Pancreas (tissue), 10 donors: ENCODE measurements around the gene DLG2. TPM values are rescaled to one million over a fixed set of nuclear protein-coding genes. Genes with fewer than 3 reads are reported as not detected.

ENCODE experiments used
- ATAC-seq, 4 donors: fragments of 200-7000 bp; cut with Tn5 transposase; one replicate each; pipeline versions ENCODE4 v1.8.0 to v1.9.1; 2020; ENCODE audit warnings: mild to moderate bottlenecking in 4 of 4, moderate library complexity in 4 of 4
- DNase-seq, 6 donors: peaks; one replicate each; pipeline ENCODE4 v3.0.0-alpha.2; 2020
- FAIRE-seq: peaks from 2 replicates; lab custom pipeline; 2012; peaks lifted over from hg19 to GRCh38; lab: Jason Lieb, UNC
- H3K27ac ChIP-seq, 4 donors: fragments of 200-600 bp; sonication (generic); 1 replicate in 3 of 4; 2 replicates in 1 of 4; pipeline versions ENCODE4 v1.5.0 to v1.8.0; 2020
- H3K27me3 ChIP-seq, 4 donors: fragments of 200-600 bp; one replicate each; pipeline ENCODE4 v1.8.0; 2021
- H3K36me3 ChIP-seq, 3 donors: fragments of 200-600 bp; sonication (generic) in 1 of 3; one replicate each; pipeline versions ENCODE4 v1.5.0 to v1.8.0; 2020 to 2021
- H3K4me1 ChIP-seq, 3 donors: fragments of 200-600 bp; one replicate each; pipeline ENCODE4 v1.8.0; 2021
- H3K4me3 ChIP-seq, 4 donors: fragments of 200-600 bp; sonication (generic) in 2 of 4; one replicate each; pipeline versions ENCODE4 v1.5.0 to v1.8.0; 2020 to 2021
- H3K9me3 ChIP-seq, 4 donors: fragments of 200-600 bp; one replicate each; pipeline ENCODE4 v1.8.0; 2021
- WGBS, 2 donors: extraction: QIAGEN DNeasy Blood & Tissue Kit; methylation state at CpG; one replicate each; pipeline ENCODE4 v1.1.7; 2013; 5-methylcytosine and 5-hydroxymethylcytosine counted together
- intact Hi-C, 3 donors: fragments of 100-400 bp; cut with DNase I; formaldehyde crosslinking; loops; one replicate each; pipeline versions ENCODE4 v1.11.1 to v1.14.2; 2022
- polyA plus RNA-seq, 2 donors: library from polyadenylated mRNA; stranded (reverse); fragments of 200-250 nt; gene quantifications; one replicate each; pipeline ENCODE4 v1.2.3, GENCODE V29; 2013
- total RNA-seq, 6 donors: library from RNA; stranded (reverse); fragmentation: NEBNext Ultra II Directional in 4 of 6; extraction: Animal tissue kit (Norgen Biotek cat#: 25700) in 4 of 6; gene quantifications; one replicate each; pipeline versions ENCODE4 v1.2.1 to v1.2.4, GENCODE V29; 2021 to 2023
- TF ChIP-seq, protein P1 (sequence below), 4 donors: fragments of 200-600 bp; sonication (generic) in 3 of 4; IDR thresholded peaks; one replicate each; pipeline versions ENCODE4 v1.5.0 to v1.8.0; 2021; ENCODE audit warnings: antibody characterized with exemption in 4 of 4
- donor health status: healthy with polysubstance abuse.
- donor health status: DM: no; HTN: no; CAD: no; lungs with moderate emphysema.
- donor health status: DM: no; HTN: no; CAD: no.
- donor health status: control.
- donor health status: control.
- donor health status: Bipolar disorder and iron deficiency.
- donor health status: DM: yes; HTN: yes; CAD: no.
- donor health status: DM: no; HTN: no; CAD: no.
- donor health status: DM: no; HTN: no; CAD: no.
- donor health status: DM: yes; HTN: yes; CAD: no.

Gene DLG2
- total and polyA plus RNA-seq, 8 donors, result 1.2 to 5.4 (median 3.6) TPM

DNA sequence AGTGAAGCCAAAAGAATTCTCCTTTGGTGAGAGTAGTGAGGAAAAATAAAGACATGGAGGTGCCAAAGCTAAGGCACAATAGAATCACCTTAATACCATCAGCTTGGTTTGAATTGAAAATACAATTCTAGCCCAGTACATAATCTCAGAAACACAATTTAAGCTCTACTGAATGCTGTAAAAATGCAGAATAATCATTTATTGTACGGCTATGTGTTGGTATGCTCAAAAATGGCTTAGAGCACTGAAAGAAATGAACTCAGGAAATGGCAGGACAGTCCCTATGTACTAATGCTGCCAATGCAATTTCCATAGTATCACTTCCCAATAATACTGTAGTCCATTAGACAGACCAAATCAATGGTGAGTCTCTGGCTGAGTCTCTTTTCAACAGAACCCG lies 798.5 kb downstream of the DLG2 start:
- TF ChIP-seq, protein P1, sequence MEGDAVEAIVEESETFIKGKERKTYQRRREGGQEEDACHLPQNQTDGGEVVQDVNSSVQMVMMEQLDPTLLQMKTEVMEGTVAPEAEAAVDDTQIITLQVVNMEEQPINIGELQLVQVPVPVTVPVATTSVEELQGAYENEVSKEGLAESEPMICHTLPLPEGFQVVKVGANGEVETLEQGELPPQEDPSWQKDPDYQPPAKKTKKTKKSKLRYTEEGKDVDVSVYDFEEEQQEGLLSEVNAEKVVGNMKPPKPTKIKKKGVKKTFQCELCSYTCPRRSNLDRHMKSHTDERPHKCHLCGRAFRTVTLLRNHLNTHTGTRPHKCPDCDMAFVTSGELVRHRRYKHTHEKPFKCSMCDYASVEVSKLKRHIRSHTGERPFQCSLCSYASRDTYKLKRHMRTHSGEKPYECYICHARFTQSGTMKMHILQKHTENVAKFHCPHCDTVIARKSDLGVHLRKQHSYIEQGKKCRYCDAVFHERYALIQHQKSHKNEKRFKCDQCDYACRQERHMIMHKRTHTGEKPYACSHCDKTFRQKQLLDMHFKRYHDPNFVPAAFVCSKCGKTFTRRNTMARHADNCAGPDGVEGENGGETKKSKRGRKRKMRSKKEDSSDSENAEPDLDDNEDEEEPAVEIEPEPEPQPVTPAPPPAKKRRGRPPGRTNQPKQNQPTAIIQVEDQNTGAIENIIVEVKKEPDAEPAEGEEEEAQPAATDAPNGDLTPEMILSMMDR (IDR thresholded peaks at IDR 0.05), result no peak
- Histone ChIP-seq H3K4me3 (no peak overlapping the region), H3K36me3 (no peaks in the 10 kb centered on the region), H3K4me1 (no peaks in the 10 kb centered on the region), H3K27ac (no peak overlapping the region), H3K9me3 (no peaks in the 10 kb centered on the region), H3K27me3 (no peaks in the 10 kb centered on the region)
- FAIRE-seq, result no peak
- 89 to 93% methylated on average over 2 of the region's 2 CpGs for WGBS, 2 donors
- DNase-seq, result no peak
- ATAC-seq, result no peak
- intact Hi-C loops, result no loop called here

DNA sequence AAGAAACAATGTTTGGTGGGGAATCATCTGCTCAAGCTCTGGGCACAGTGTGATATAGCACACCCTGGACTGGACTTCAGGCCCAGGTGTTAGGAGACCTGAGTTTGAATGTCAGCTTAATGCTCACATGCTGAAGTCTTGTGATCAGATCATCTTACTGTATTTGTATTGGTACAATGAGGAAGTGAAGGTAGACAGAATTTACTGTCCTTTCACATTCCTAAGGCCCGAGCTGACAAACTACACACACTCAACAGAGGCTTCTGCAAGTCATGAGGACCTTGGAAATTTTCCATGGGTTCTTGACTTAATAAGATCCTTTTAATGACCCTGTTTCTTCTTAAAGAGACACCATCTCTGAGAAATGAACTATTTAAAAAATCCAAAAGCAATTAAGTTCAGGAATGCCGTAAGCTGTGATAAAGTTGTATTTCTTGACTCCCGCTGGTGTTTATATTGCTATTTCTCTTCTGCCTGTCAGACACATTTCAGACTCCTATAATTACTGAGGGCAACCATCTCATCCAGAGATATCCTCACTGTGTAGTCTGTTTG lies 802.0 kb downstream of the DLG2 start:
- Histone ChIP-seq H3K9me3 (no peaks in the 10 kb centered on the region), H3K27ac (no peak overlapping the region), H3K4me1 (no peaks in the 10 kb centered on the region), H3K27me3 (no peaks in the 10 kb centered on the region), H3K36me3 (no peaks in the 10 kb centered on the region), H3K4me3 (no peak overlapping the region)
- TF ChIP-seq, protein P1 (IDR thresholded peaks at IDR 0.05), result no peak
- no peak for FAIRE-seq
- 67 to 73% methylated on average over 3 of the region's 3 CpGs for WGBS, 2 donors
- intact Hi-C loops, result no loop called here
- ATAC-seq, result no peak
- DNase-seq, result no peak

DNA sequence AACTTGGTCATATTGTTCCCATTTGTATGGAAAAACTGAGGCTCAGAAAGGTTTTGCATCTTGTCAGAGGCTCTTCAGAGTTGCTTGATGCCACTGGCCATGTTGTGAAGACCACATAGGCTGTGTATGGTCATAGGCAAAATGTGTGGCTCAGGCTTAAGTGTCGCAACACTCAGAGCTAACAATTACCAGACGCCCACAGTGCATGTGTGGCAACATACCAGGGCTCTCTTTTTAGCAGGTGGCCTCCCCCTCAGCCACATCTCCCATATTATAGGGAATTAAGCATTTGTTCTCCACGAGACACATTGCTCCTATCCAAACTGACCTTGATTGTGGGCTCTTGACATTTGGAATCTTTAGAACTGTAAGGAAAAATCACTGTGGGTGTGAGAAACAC lies 802.5 kb downstream of the DLG2 start:
- Histone ChIP-seq H3K4me1 (no peaks in the 10 kb centered on the region), H3K27me3 (no peaks in the 10 kb centered on the region), H3K27ac (no peak overlapping the region), H3K4me3 (no peak overlapping the region), H3K36me3 (no peaks in the 10 kb centered on the region), H3K9me3 (no peaks in the 10 kb centered on the region)
- TF ChIP-seq, protein P1 (IDR thresholded peaks at IDR 0.05), result no peak
- WGBS, 2 donors, result 68 to 77% methylated on average over 3 of the region's 3 CpGs
- ATAC-seq (no peak), DNase-seq (no peak), FAIRE-seq (no peak)
- intact Hi-C loops, result no loop called here

DNA sequence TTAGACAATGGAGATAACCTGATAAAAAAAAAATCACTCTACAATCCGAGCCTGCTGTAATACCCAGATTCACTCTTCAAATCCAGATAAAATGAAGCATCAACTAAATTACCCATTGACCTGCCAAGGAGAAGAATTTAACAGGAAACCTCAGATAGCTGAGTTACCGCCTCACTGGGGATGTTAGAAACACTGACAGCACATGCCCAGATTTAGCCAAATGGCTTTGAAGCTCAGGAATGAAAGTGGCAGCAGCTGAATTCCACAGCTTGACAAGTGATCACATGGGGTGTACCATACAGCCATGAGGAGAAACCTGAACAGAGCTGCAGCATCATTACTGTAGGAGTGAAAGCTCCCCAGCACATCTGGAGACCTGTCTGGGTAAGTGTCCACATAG lies 807.6 kb downstream of the DLG2 start:
- TF ChIP-seq, protein P1 (IDR thresholded peaks at IDR 0.05), result no peak
- WGBS, 2 donors, result 59 to 78% methylated on average over 2 of the region's 2 CpGs
- H3K4me3 ChIP-seq, result no peak overlapping the region
- H3K4me1 ChIP-seq, result no peaks in the 10 kb centered on the region
- H3K36me3 ChIP-seq, result no peaks in the 10 kb centered on the region
- intact Hi-C loops, result no loop called here
- H3K27me3 ChIP-seq, result no peaks in the 10 kb centered on the region
- no peaks in the 10 kb centered on the region for H3K9me3 ChIP-seq
- H3K27ac ChIP-seq, result no peak overlapping the region
- FAIRE-seq (no peak), ATAC-seq (no peak), DNase-seq (no peak)

DNA sequence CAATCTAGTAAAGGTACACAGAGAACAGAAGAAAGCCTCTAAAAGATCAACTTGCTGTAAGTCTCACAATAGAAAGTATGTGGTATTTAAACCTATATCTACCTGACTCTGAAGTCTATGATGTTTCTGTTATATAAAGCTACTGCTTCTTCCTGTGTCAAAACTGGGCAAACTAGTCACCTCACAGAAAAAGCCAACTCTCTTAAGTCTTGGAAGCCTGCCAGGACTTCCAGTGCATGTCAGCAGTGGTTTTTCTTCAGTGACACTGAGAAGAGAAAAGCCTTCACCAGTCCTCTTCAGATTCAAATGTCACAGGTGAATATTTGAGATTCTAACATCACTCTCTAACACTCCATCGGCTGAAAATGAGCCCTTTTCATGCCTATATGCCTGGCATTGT lies 808.0 kb downstream of the DLG2 start:
- no peak overlapping the region for H3K27ac ChIP-seq
- no peaks in the 10 kb centered on the region for H3K4me1 ChIP-seq
- no peaks in the 10 kb centered on the region for H3K27me3 ChIP-seq
- H3K4me3 ChIP-seq, result no peak overlapping the region
- TF ChIP-seq, protein P1 (IDR thresholded peaks at IDR 0.05), result no peak
- no peaks in the 10 kb centered on the region for H3K36me3 ChIP-seq
- FAIRE-seq, result no peak
- no peak for ATAC-seq
- 48 to 74% methylated on average over 1 of the region's 1 CpG for WGBS, 2 donors
- no peak for DNase-seq
- intact Hi-C loops, result no loop called here
- H3K9me3 ChIP-seq, result no peaks in the 10 kb centered on the region
